Panc1 (cell line): ENCODE data around the gene PDK2. TPM values are rescaled to one million over a fixed set of nuclear protein-coding genes. Genes with fewer than 3 reads are reported as not detected.

Experiments
- ATAC-seq: fragments of 200-7000 bp; cut with Tn5 transposase; 2 replicates; pipeline ENCODE4 v1.9.1; 2020; ENCODE audit warnings: mild to moderate bottlenecking, moderate library complexity
- BruUV-seq: library from RNA; stranded (reverse); fragments of 400-500 nt; replicated peaks from 2 replicates; lab custom pipeline; 2021; lab: Mats Ljungman, UMichigan
- CTCF ChIA-PET: fragments of 300-600 bp; sonication (Branson Sonifier 250); formaldehyde crosslinking; loops from one replicate; lab custom pipeline; 2022; ENCODE audit warnings: antibody characterized with exemption; lab: Charles Lee
- POLR2A ChIA-PET: fragments of 300-600 bp; sonication (Branson Sonifier 250); formaldehyde crosslinking; loops from one replicate; lab custom pipeline; 2022; ENCODE audit warnings: antibody characterized with exemption; lab: Charles Lee
- DNase-seq: peaks from one replicate; pipeline ENCODE4 v3.0.0-alpha.2; 2010; ENCODE audit warnings: low read depth, low spot score
- H3K27ac ChIP-seq: 2 replicates; pipeline ENCODE4 v1.5.1; 2011; ENCODE audit warnings: mild to moderate bottlenecking, low read length, inconsistent platforms
- H3K27me3 ChIP-seq: fragments of 200-500 bp; sonication (Bioruptor generic); 2 replicates; pipeline ENCODE4 v1.6.0; 2014; ENCODE audit warnings: low read length, inconsistent platforms; ENCODE audit not compliant: control insufficient read depth, insufficient read depth
- H3K36me3 ChIP-seq: fragments of 200-500 bp; sonication (Bioruptor generic); 2 replicates; pipeline ENCODE4 v1.5.1; 2014; ENCODE audit warnings: inconsistent platforms, mild to moderate bottlenecking, low read length, moderate library complexity; ENCODE audit not compliant: control insufficient read depth, insufficient read depth
- H3K4me1 ChIP-seq: 2 replicates; pipeline ENCODE4 v1.5.1; 2011; ENCODE audit warnings: inconsistent platforms, mild to moderate bottlenecking, low read length, moderate library complexity; ENCODE audit not compliant: control insufficient read depth, insufficient read depth
- H3K4me3 ChIP-seq, 2 experiments: 2 replicates each; pipeline ENCODE4 v1.5.1; 2011 to 2012; ENCODE audit warnings: low read depth in 2 of 2, low read length in 2 of 2, mild to moderate bottlenecking in 2 of 2, inconsistent platforms in 1 of 2, moderate library complexity in 1 of 2
- H3K9me3 ChIP-seq: fragments of 200-500 bp; sonication (Bioruptor generic); 2 replicates; pipeline ENCODE4 v1.5.1; 2014; ENCODE audit warnings: low read depth, mild to moderate bottlenecking, inconsistent platforms, low read length, moderate library complexity; ENCODE audit not compliant: control insufficient read depth, insufficient read depth
- POLR2AphosphoS5 ChIP-seq: IDR thresholded peaks from 2 replicates; pipeline ENCODE4 v1.6.1; 2012; ENCODE audit warnings: mild to moderate bottlenecking, low read depth, low read length, moderate library complexity
- REST ChIP-seq, 2 experiments: IDR thresholded peaks; 2 replicates each; pipeline ENCODE4 v1.6.1; 2011 to 2012; ENCODE audit warnings: low read depth in 2 of 2, control low read depth in 1 of 2, low read length in 1 of 2, mild to moderate bottlenecking in 1 of 2, moderate library complexity in 1 of 2; ENCODE audit not compliant: insufficient read depth in 1 of 2
- SIN3A ChIP-seq: IDR thresholded peaks from 2 replicates; pipeline ENCODE4 v1.6.1; 2012; ENCODE audit warnings: low read depth, mild to moderate bottlenecking, low read length, moderate library complexity, borderline replicate concordance; ENCODE audit not compliant: insufficient read depth
- TCF7L2 ChIP-seq: IDR thresholded peaks from 2 replicates; pipeline ENCODE4 v1.6.1; 2011; ENCODE audit warnings: mild to moderate bottlenecking, low read depth, low read length, inconsistent platforms
- in situ Hi-C: cut with HindIII; loops from 2 replicates; pipeline ENCODE4 v1.10.0; 2016; ENCODE audit warnings: low sequenced_read_pairs, low pct_unique_long_range_greater_than_20kb
- intact Hi-C: fragments of 100-400 bp; cut with micrococcal nuclease; formaldehyde crosslinking; loops from one replicate; pipeline ENCODE4 v1.10.0; 2022; ENCODE audit not compliant: unreplicated experiment
- total RNA-seq: library from RNA; stranded (reverse); gene quantifications from one replicate; pipeline ENCODE4 v1.2.1, GENCODE V29; 2021; ENCODE audit not compliant: unreplicated experiment
- TF ChIP-seq, protein P1 (sequence below): fragments of 450-650 bp; IDR thresholded peaks from 2 replicates; pipeline ENCODE4 v1.5.1; 2017; ENCODE audit warnings: mild to moderate bottlenecking

The PDK2 gene
- total RNA-seq, 1 experiment from 2014 or later: 46.0 TPM

- intact Hi-C loops (no loop called here), in situ Hi-C loops (no loop called here)
- ATAC-seq: no peak
- BruUV-seq: no TSS peak
- CTCF ChIA-PET: interaction anchor here (0.6 to 2.6 kb wide), 5 partner anchors 10 to 84 kb away, joined by 3 to 12 read pairs (median 8); no protein-coding TSS in a partner anchor
- no peak for DNase-seq
- POLR2A ChIA-PET: no interaction called here
- H3K27me3 ChIP-seq: no peaks in the 10 kb centered on the region
- H3K4me3 ChIP-seq: no peak overlapping the region
- no peak overlapping the region for H3K27ac ChIP-seq
- TF ChIP-seq, protein P1, sequence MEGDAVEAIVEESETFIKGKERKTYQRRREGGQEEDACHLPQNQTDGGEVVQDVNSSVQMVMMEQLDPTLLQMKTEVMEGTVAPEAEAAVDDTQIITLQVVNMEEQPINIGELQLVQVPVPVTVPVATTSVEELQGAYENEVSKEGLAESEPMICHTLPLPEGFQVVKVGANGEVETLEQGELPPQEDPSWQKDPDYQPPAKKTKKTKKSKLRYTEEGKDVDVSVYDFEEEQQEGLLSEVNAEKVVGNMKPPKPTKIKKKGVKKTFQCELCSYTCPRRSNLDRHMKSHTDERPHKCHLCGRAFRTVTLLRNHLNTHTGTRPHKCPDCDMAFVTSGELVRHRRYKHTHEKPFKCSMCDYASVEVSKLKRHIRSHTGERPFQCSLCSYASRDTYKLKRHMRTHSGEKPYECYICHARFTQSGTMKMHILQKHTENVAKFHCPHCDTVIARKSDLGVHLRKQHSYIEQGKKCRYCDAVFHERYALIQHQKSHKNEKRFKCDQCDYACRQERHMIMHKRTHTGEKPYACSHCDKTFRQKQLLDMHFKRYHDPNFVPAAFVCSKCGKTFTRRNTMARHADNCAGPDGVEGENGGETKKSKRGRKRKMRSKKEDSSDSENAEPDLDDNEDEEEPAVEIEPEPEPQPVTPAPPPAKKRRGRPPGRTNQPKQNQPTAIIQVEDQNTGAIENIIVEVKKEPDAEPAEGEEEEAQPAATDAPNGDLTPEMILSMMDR: no peak
- no peak for TF ChIP-seq POLR2AphosphoS5
- no peak for TF ChIP-seq REST (IDR thresholded peaks at IDR 0.05; ENCODE audit: insufficient read depth in 1 of 2, low read depth in 2 of 2, low read length in 1 of 2)
- TF ChIP-seq SIN3A: no peak
- TF ChIP-seq TCF7L2: no peak
- peaks cover 15% of the 10 kb centered on the region for H3K4me1 ChIP-seq
- H3K9me3 ChIP-seq: no peaks in the 10 kb centered on the region
- no peaks in the 10 kb centered on the region for H3K36me3 ChIP-seq
These were observed 19.2 kb downstream of the PDK2 start for GRCh38 chr17:50114401-50114800.

DNA sequence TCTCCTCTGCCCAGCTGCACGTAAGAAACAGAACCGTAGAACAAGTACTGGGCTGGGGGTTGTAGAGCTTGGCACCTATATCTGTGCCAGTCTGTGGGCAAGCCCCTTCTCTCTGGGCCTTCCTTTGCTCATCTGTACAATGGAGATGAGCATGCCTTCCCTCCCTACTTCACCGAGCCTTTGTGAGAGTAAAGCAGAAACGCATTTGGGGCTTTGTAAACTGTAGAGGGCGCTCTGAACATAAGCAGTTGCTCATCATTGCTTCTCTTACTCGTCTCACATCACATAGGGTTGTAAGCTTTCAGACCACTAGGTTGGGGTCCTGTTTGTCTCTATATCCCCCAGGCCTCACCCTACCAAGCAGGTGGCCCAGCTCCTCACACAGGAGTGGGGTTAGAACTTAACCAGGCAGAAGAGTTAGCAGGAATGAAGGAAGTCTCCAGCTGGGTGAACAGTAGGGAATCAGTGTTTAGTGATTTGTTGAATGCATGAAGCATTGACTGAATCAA, 19.8 kb downstream of the PDK2 start:
- no peak overlapping the region for H3K4me3 ChIP-seq
- intact Hi-C loops (no loop called here), in situ Hi-C loops (no loop called here)
- H3K9me3 ChIP-seq: no peaks in the 10 kb centered on the region
- TF ChIP-seq REST (IDR thresholded peaks at IDR 0.05; ENCODE audit: insufficient read depth in 1 of 2, low read depth in 2 of 2, low read length in 1 of 2): no peak
- TF ChIP-seq, protein P1: peak; percentile 91
- peak; percentile 49 for ATAC-seq
- POLR2A ChIA-PET: no interaction called here
- no TSS peak for BruUV-seq
- H3K4me1 ChIP-seq: peaks cover 15% of the 10 kb centered on the region
- CTCF ChIA-PET: interaction anchor here (0.6 to 2.6 kb wide), 6 partner anchors 8 to 85 kb away, joined by 3 to 12 read pairs (median 6); no protein-coding TSS in a partner anchor
- H3K27me3 ChIP-seq: no peaks in the 10 kb centered on the region
- no peaks in the 10 kb centered on the region for H3K36me3 ChIP-seq
- H3K27ac ChIP-seq: no peak overlapping the region
- no peak for DNase-seq
